GM08714 (cell line): ENCODE results near the gene C10orf71.

Experiments used
- H3K4me3 ChIP-seq: fragments of 200-500 bp; sonication (Bioruptor generic); 2 replicates; pipeline ENCODE4 v1.5.1; 2014; ENCODE audit warnings: mild to moderate bottlenecking, low read length, inconsistent platforms
- ZNF274 ChIP-seq: IDR thresholded peaks from 2 replicates; pipeline ENCODE4 v1.6.1; 2012; ENCODE audit warnings: mild to moderate bottlenecking, low read depth, low read length

Gene C10orf71

GRCh38 chr10:49357910-49358309 is 58.9 kb downstream of the C10orf71 start:
- TF ChIP-seq ZNF274: no peak
- no peak overlapping the region for H3K4me3 ChIP-seq

- TF ChIP-seq ZNF274: no peak
- no peak overlapping the region for H3K4me3 ChIP-seq
These were observed 60.6 kb downstream of the C10orf71 start for GRCh38 chr10:49359349-49360270.

GRCh38 chr10:49360271-49361177 is 61.6 kb downstream of the C10orf71 start:
- H3K4me3 ChIP-seq: no peak overlapping the region
- no peak for TF ChIP-seq ZNF274

GRCh38 chr10:49361178-49361554 is 62.2 kb downstream of the C10orf71 start:
- no peak for TF ChIP-seq ZNF274

GRCh38 chr10:49361735-49362568 is 63.0 kb downstream of the C10orf71 start:
- no peak overlapping the region for H3K4me3 ChIP-seq
- TF ChIP-seq ZNF274: no peak

More at GRCh38 chr10:49361178-49361554, 62.2 kb downstream of the C10orf71 start:
- H3K4me3 ChIP-seq: no peak overlapping the region

- TF ChIP-seq ZNF274: no peak
- no peak overlapping the region for H3K4me3 ChIP-seq
These were observed 63.8 kb downstream of the C10orf71 start for GRCh38 chr10:49362596-49363260.

GRCh38 chr10:49363309-49364031 is 64.5 kb downstream of the C10orf71 start:
- no peak for TF ChIP-seq ZNF274
- H3K4me3 ChIP-seq: no peak overlapping the region

- TF ChIP-seq ZNF274: no peak
- H3K4me3 ChIP-seq: no peak overlapping the region
These were observed 65.1 kb downstream of the C10orf71 start for GRCh38 chr10:49364051-49364450.

- H3K4me3 ChIP-seq: no peak overlapping the region
These were observed 65.8 kb downstream of the C10orf71 start for GRCh38 chr10:49364747-49365146.

GRCh38 chr10:49365275-49365674 is 66.3 kb downstream of the C10orf71 start:
- no peak for TF ChIP-seq ZNF274
- no peak overlapping the region for H3K4me3 ChIP-seq

More at GRCh38 chr10:49364747-49365146, 65.8 kb downstream of the C10orf71 start:
- no peak for TF ChIP-seq ZNF274

- TF ChIP-seq ZNF274: no peak
These were observed 66.9 kb downstream of the C10orf71 start for GRCh38 chr10:49365675-49366415.

GRCh38 chr10:49366460-49366859 is 67.5 kb downstream of the C10orf71 start:
- no peak overlapping the region for H3K4me3 ChIP-seq

More at GRCh38 chr10:49365675-49366415, 66.9 kb downstream of the C10orf71 start:
- no peak overlapping the region for H3K4me3 ChIP-seq

More at GRCh38 chr10:49366460-49366859, 67.5 kb downstream of the C10orf71 start:
- TF ChIP-seq ZNF274: no peak
